H1 (cell line): ENCODE results near the gene CSH1. TPM values are rescaled to one million over a fixed set of nuclear protein-coding genes. Genes with fewer than 3 reads are reported as not detected.

Experiments used
- CTCF ChIA-PET: fragments of 300-600 bp; sonication (Branson Sonifier 250); formaldehyde crosslinking; loops from one replicate; lab custom pipeline; 2021; ENCODE audit not compliant: partially characterized antibody; lab: Charles Lee
- POLR2A ChIA-PET: fragments of 300-600 bp; sonication (Branson Sonifier 250); formaldehyde crosslinking; loops from one replicate; lab custom pipeline; 2021; ENCODE audit warnings: inconsistent platforms; ENCODE audit not compliant: partially characterized antibody; lab: Charles Lee
- DNase-seq, 2 experiments: peaks; one replicate each; pipeline versions ENCODE4 v3.0.0 to v3.0.0-alpha.2; 2010 to 2022; ENCODE audit warnings: low spot score in 2 of 2, low read depth in 1 of 2, mixed read lengths in 1 of 2
- FAIRE-seq: peaks from 2 replicates; lab custom pipeline; 2011; peaks lifted over from hg19 to GRCh38; lab: Jason Lieb, UNC
- H2AFZ ChIP-seq: 2 replicates; pipeline ENCODE4 v1.8.1; 2012; ENCODE audit warnings: low read length, inconsistent platforms
- H2AK5ac ChIP-seq: 2 replicates; pipeline ENCODE4 v1.6.1; 2013; ENCODE audit warnings: low read depth, low read length
- H2BK120ac ChIP-seq: replicated peaks from 2 replicates; pipeline ENCODE3; 2013; ENCODE audit warnings: low read depth, low read length, inconsistent platforms
- H2BK12ac ChIP-seq: 2 replicates; pipeline ENCODE4 v1.6.1; 2013; ENCODE audit warnings: low read depth, low read length
- H2BK15ac ChIP-seq: 2 replicates; pipeline ENCODE4 v1.6.1; 2013; ENCODE audit warnings: low read length
- H2BK20ac ChIP-seq: 2 replicates; pipeline ENCODE4 v1.6.1; 2013; ENCODE audit warnings: low read length
- H2BK5ac ChIP-seq: 2 replicates; pipeline ENCODE4 v1.6.1; 2013; ENCODE audit warnings: low read depth, low read length
- H3K14ac ChIP-seq: 2 replicates; pipeline ENCODE4 v1.6.1; 2013; ENCODE audit warnings: inconsistent platforms; ENCODE audit not compliant: insufficient read length
- H3K18ac ChIP-seq: 2 replicates; pipeline ENCODE4 v1.6.1; 2013; ENCODE audit warnings: low read length; ENCODE audit errors: extremely low read depth
- H3K23ac ChIP-seq: 2 replicates; pipeline ENCODE4 v1.6.1; 2013; ENCODE audit warnings: inconsistent platforms; ENCODE audit not compliant: insufficient read length
- H3K23me2 ChIP-seq: 2 replicates; pipeline ENCODE4 v1.6.1; 2013; ENCODE audit warnings: low read depth, low read length
- H3K27ac ChIP-seq: 2 replicates; pipeline ENCODE4 v1.6.1; 2011; ENCODE audit warnings: low read depth, low read length, inconsistent platforms
- H3K27me3 ChIP-seq, 4 experiments: replicated peaks in 1 of 4; 1 replicate in 1 of 4; 2 replicates in 3 of 4; pipeline versions ENCODE4 v1.6.1 to v1.8.1; 2011 to 2013; ENCODE audit warnings: low read length in 3 of 4, mild to moderate bottlenecking in 3 of 4, inconsistent platforms in 2 of 4, mixed read lengths in 2 of 4, moderate library complexity in 1 of 4; ENCODE audit not compliant: control insufficient read depth in 3 of 4, insufficient read depth in 3 of 4; ENCODE audit errors: extremely low read depth in 1 of 4
- H3K36me3 ChIP-seq, 4 experiments: 2 replicates each; pipeline versions ENCODE4 v1.6.1 to v1.8.1; 2011 to 2013; ENCODE audit warnings: mild to moderate bottlenecking in 4 of 4, low read length in 3 of 4, moderate library complexity in 2 of 4, control low read depth in 1 of 4, inconsistent platforms in 1 of 4; ENCODE audit not compliant: insufficient read depth in 4 of 4, control insufficient read depth in 2 of 4
- H3K4ac ChIP-seq: replicated peaks from 2 replicates; pipeline ENCODE3; 2013; ENCODE audit warnings: low read length, low read depth, mixed read lengths, inconsistent platforms; ENCODE audit not compliant: insufficient read length
- H3K4me1 ChIP-seq, 4 experiments: replicated peaks in 1 of 4; 1 replicate in 1 of 4; 2 replicates in 3 of 4; pipeline versions ENCODE4 v1.6.1 to v1.8.1; 2011 to 2013; ENCODE audit warnings: low read length in 3 of 4, inconsistent platforms in 2 of 4, mixed read lengths in 1 of 4; ENCODE audit not compliant: insufficient read depth in 4 of 4, control insufficient read depth in 3 of 4
- H3K4me2 ChIP-seq, 2 experiments: 2 replicates each; pipeline versions ENCODE4 v1.6.1 to v1.8.1; 2011 to 2013; ENCODE audit warnings: low read depth in 2 of 2, low read length in 2 of 2, control low read depth in 1 of 2, inconsistent platforms in 1 of 2, mild to moderate bottlenecking in 1 of 2; ENCODE audit not compliant: insufficient read depth in 1 of 2
- H3K4me3 ChIP-seq, 4 experiments: fragments of 200-600, 300-600 bp in 1 of 4; sonication (generic), shearing (Covaris generic), sonication (Bioruptor Twin) in 1 of 4; 2 replicates each; pipeline versions ENCODE4 v1.5.1 to v1.8.1; 2011 to 2016; ENCODE audit warnings: low read length in 4 of 4, low read depth in 3 of 4, control low read depth in 2 of 4, inconsistent platforms in 2 of 4, mild to moderate bottlenecking in 2 of 4, mixed read lengths in 1 of 4, moderate library complexity in 1 of 4; ENCODE audit not compliant: insufficient read depth in 2 of 4; ENCODE audit errors: extremely low read depth in 1 of 4
- H3K56ac ChIP-seq: replicated peaks from 2 replicates; pipeline ENCODE3; 2013; ENCODE audit warnings: low read depth, mild to moderate bottlenecking, mixed read lengths, low read length, inconsistent platforms; ENCODE audit not compliant: insufficient read length
- H3K79me1 ChIP-seq: 2 replicates; pipeline ENCODE4 v1.6.1; 2013; ENCODE audit warnings: low read depth, low read length, control low read depth
- H3K79me2 ChIP-seq, 2 experiments: 2 replicates each; pipeline versions ENCODE4 v1.6.1 to v1.8.1; 2012 to 2013; ENCODE audit warnings: low read length in 2 of 2, mild to moderate bottlenecking in 2 of 2, inconsistent platforms in 1 of 2; ENCODE audit not compliant: insufficient read depth in 2 of 2, control insufficient read depth in 1 of 2
- H3K9ac ChIP-seq, 4 experiments: replicated peaks in 1 of 4; 1 replicate in 1 of 4; 2 replicates in 3 of 4; pipeline versions ENCODE4 v1.6.1 to v1.8.1; 2011 to 2013; ENCODE audit warnings: low read depth in 3 of 4, low read length in 3 of 4, control low read depth in 2 of 4, mild to moderate bottlenecking in 2 of 4, moderate library complexity in 2 of 4, inconsistent platforms in 1 of 4; ENCODE audit errors: extremely low read depth in 1 of 4
- H3K9me3 ChIP-seq, 2 experiments: 2 replicates each; pipeline versions ENCODE4 v1.6.1 to v1.8.1; 2012 to 2013; ENCODE audit warnings: mild to moderate bottlenecking in 2 of 2, moderate library complexity in 2 of 2, control low read depth in 1 of 2, inconsistent platforms in 1 of 2, low read depth in 1 of 2, low read length in 1 of 2, mixed read lengths in 1 of 2; ENCODE audit not compliant: insufficient read depth in 2 of 2
- H4K20me1 ChIP-seq, 2 experiments: replicated peaks in 1 of 2; 2 replicates each; pipeline versions ENCODE3 to v1.8.1; 2011 to 2013; ENCODE audit warnings: inconsistent platforms in 2 of 2, low read length in 2 of 2, mild to moderate bottlenecking in 1 of 2; ENCODE audit not compliant: insufficient read depth in 2 of 2, control insufficient read depth in 1 of 2
- H4K5ac ChIP-seq: 2 replicates; pipeline ENCODE4 v1.6.1; 2013; ENCODE audit warnings: low read length, low read depth, mixed read lengths, inconsistent platforms; ENCODE audit not compliant: insufficient read length
- H4K8ac ChIP-seq: 2 replicates; pipeline ENCODE4 v1.8.0; 2013; ENCODE audit warnings: mild to moderate bottlenecking, moderate library complexity, low read length, inconsistent platforms; ENCODE audit not compliant: insufficient read depth; ENCODE audit errors: extremely low read depth
- H4K91ac ChIP-seq: replicated peaks from 2 replicates; pipeline ENCODE3; 2013; ENCODE audit warnings: low read length, mixed read lengths, inconsistent platforms; ENCODE audit not compliant: insufficient read length
- WGBS, 2 experiments: shearing (Covaris generic) in 1 of 2; methylation state at CpG; one replicate each; pipeline versions ENCODE4 v1.1.6 to v1.1.7; 2013 to 2015; ENCODE audit warnings: low lambda C conversion rate in 2 of 2, mixed read lengths in 2 of 2, inconsistent platforms in 1 of 2, low coverage in 1 of 2, missing lambda C conversion rate in 1 of 2; ENCODE audit not compliant: insufficient replicate concordance in 2 of 2, insufficient coverage in 1 of 2, insufficient read length in 1 of 2; ENCODE audit errors: extremely low coverage in 1 of 2, missing lambda C conversion rate in 1 of 2; 5-methylcytosine and 5-hydroxymethylcytosine counted together
- polyA plus RNA-seq, 7 experiments: library from polyadenylated mRNA; depleted of rRNA in 3 of 7; stranded (reverse) in 5 of 7; unstranded in 2 of 7; fragments of >200 nt in 5 of 7; fragments of 200-250 nt in 2 of 7; gene quantifications; 1 replicate in 5 of 7; 2 replicates in 1 of 7; 4 replicates in 1 of 7; pipeline versions ENCODE4 v1.2.1 to v1.2.3, GENCODE V29; 2011 to 2013; ENCODE audit warnings: missing spikeins in 2 of 7, mixed read lengths in 2 of 7
- total RNA-seq: library from RNA; stranded (reverse); fragmentation: NEBNext Ultra II Directional; extraction: Animal tissue kit (Norgen Biotek cat#: 25700); gene quantifications from 2 replicates; pipeline ENCODE4 v1.2.1, GENCODE V29; 2021
- TF ChIP-seq, protein P1 (sequence below): IDR thresholded peaks from 2 replicates; pipeline ENCODE4 v1.6.1; 2012; ENCODE audit warnings: low read length, inconsistent platforms

Gene CSH1
- total and polyA plus RNA-seq, 2 of the 8 experiments (the other 6 are each of a cell fraction or from before 2014, with no cell fraction given), result 0.12 TPM; not detected in 1

GRCh38 chr17:63916566-63917185 is 20.3 kb upstream of the CSH1 start:
- Histone ChIP-seq H3K79me2 (no peaks in the 10 kb centered on the region), H3K27me3 (no peaks in the 10 kb centered on the region), H2BK5ac (no peak overlapping the region), H3K9me3 (no peaks in the 10 kb centered on the region), H3K4ac (no peak overlapping the region), H2BK12ac (no peak overlapping the region), H2AK5ac (no peak overlapping the region), H3K79me1 (no peaks in the 10 kb centered on the region), H3K9ac (no peak overlapping the region), H3K27ac (no peak overlapping the region), H3K14ac (no peak overlapping the region), H3K4me3 (no peak overlapping the region), H4K8ac (no peak overlapping the region), H3K36me3 (no peaks in the 10 kb centered on the region), H2BK15ac (no peak overlapping the region), H4K20me1 (no peaks in the 10 kb centered on the region), H4K5ac (no peak overlapping the region), H3K23ac (no peak overlapping the region), H3K4me1 (peaks cover 0 to 5% (median under 1%) of the 10 kb centered on the region in 4 experiments; a peak in 3 of 7 replicates), H2BK20ac (no peak overlapping the region), H3K56ac (no peak overlapping the region), H3K4me2 (no peak overlapping the region; a peak in 1 of 4 replicates), H3K18ac (no peak overlapping the region), H3K23me2 (no peaks in the 10 kb centered on the region; the same call in 1 of the 2 replicates), H2BK120ac (no peak overlapping the region), H2AFZ (no peak overlapping the region), H4K91ac (no peak overlapping the region)
- CTCF ChIA-PET, result interaction anchor here (0.9 to 11.2 kb wide), 9 partner anchors 13 to 108 kb away, joined by 3 to 270 read pairs (median 59); partner anchors contain the start of genes CD79B and ICAM2
- DNase-seq (no peak), FAIRE-seq (no peak)
- POLR2A ChIA-PET, result interaction anchor here (1.6 kb wide), 1 partner anchor 34 kb away, joined by 6 read pairs; no protein-coding TSS in a partner anchor
- WGBS, 2 experiments, result 88% methylated on average over 12 of the region's 12 CpGs; no CpG with 5 or more reads in 1 of the 2 experiments
- TF ChIP-seq, protein P1, sequence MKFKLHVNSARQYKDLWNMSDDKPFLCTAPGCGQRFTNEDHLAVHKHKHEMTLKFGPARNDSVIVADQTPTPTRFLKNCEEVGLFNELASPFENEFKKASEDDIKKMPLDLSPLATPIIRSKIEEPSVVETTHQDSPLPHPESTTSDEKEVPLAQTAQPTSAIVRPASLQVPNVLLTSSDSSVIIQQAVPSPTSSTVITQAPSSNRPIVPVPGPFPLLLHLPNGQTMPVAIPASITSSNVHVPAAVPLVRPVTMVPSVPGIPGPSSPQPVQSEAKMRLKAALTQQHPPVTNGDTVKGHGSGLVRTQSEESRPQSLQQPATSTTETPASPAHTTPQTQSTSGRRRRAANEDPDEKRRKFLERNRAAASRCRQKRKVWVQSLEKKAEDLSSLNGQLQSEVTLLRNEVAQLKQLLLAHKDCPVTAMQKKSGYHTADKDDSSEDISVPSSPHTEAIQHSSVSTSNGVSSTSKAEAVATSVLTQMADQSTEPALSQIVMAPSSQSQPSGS, result no peak
